HG02571 (cell line): Measurements from ENCODE around the gene LAIR2.

Source experiments
- ATAC-seq: cut with Tn5 transposase; IDR thresholded peaks from one replicate; pipeline ENCODE4 v1.9.1; 2021; ENCODE audit warnings: mild to moderate bottlenecking, moderate library complexity; ENCODE audit not compliant: unreplicated experiment

LAIR2 gene, protein sequence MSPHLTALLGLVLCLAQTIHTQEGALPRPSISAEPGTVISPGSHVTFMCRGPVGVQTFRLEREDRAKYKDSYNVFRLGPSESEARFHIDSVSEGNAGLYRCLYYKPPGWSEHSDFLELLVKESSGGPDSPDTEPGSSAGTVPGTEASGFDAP

DNA sequence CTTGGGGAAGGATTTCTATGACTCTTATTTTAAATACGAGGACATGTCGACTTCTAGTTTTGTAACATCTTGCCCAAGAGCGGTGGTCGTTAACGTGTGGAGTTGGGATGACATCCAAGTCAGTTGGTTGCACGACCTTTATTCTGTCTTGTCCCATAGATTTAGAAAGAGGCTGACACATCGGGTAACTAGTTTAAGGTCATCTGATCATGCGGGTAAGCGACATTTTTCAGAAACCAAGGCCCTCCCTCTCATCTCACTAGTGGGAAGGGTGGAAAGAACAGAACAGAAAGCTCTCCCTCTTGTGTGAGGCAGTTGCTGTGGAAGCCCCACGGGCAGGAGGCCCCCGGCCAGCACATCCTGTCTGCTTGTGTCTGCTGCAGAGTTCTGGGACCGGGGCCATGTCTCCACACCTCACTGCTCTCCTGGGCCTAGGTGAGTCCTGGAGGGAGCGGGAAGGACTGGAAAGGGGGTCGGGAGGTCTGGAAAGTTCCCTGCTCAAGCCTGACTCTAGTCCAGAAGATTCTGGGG lies at the start of gene LAIR2:
Gene LAIR2 (plus strand): TSS at position 314 of the 531 bp plus-strand sequence. CDS start 88 bp downstream, at position 402.
- ATAC-seq = no peak

DNA sequence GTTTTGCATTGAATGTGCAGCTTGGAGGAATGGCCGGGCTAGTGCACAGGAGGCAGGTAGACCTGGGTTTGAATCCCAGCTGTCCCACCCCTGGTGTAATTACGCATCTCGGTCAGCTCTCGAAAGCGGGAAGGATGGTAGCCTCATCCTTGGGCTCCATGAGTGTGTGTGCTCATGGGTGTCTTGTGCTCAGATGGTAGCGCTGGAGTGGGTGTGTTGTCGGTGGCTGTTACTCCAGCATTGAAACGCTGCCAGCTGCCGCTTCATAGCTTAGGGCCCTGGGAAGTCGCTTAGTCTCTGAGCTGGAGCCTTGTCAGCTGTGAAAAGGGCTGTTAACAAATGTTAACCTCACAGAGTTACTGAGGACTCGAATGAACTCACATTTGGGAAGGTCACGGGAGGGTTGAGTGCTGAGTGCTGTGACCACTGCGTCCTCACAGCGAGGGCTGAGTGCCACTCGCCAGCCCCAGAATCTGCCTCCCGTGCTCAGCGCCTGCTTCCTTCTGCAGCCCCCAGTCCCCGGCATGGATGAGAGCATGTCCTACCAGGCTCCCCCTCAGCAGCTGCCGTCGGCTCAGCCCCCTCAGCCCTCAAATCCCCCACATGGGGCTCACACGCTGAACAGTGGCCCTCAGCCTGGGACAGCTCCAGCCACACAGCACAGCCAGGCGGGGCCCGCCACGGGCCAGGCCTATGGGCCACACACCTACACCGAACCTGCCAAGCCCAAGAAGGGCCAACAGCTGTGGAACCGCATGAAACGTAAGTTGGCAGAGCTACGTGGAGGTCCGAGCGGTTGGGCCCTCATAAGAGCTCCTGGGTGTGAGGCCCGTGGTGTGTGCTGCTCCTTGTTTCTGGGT lies 48.5 kb upstream of the LAIR2 start:
- ATAC-seq = no peak

DNA sequence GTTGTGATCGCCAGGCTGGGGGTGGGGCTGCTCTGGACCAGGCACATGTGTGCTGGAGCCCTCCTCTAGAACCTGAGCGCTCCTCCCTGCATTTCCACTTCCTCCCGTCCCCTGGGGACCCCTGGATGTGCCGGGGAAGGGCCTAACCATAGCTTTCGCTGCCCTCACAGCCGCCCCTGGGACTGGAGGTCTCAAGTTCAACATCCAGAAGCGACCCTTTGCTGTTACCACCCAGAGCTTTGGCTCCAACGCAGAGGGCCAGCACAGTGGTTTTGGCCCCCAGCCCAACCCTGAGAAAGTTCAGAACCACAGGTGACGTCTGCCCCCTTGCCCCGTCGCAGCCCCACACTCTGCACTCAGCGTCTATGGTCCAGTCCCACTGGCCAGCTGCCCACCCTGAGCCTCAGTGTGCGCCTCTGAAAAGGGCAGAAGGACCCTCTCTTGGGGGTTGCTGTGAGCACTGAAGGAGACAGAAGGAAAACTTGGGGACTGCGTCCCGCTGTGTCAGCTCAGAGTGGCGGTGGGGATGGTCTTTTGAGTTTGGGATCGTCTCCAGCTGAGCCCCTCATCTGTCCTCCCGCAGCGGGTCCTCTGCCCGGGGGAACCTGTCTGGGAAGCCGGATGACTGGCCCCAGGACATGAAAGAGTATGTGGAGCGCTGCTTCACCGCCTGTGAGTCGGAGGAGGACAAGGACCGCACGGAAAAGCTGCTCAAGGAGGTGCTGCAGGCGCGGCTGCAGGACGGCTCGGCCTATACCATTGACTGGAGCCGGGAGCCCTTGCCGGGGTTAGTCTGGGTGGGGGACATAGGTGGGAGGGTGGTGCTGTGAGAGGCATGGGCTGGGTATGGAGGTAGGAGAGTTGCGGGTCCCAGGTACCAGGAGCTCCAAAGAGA lies 47.6 kb upstream of the LAIR2 start:
- no peak for ATAC-seq

DNA sequence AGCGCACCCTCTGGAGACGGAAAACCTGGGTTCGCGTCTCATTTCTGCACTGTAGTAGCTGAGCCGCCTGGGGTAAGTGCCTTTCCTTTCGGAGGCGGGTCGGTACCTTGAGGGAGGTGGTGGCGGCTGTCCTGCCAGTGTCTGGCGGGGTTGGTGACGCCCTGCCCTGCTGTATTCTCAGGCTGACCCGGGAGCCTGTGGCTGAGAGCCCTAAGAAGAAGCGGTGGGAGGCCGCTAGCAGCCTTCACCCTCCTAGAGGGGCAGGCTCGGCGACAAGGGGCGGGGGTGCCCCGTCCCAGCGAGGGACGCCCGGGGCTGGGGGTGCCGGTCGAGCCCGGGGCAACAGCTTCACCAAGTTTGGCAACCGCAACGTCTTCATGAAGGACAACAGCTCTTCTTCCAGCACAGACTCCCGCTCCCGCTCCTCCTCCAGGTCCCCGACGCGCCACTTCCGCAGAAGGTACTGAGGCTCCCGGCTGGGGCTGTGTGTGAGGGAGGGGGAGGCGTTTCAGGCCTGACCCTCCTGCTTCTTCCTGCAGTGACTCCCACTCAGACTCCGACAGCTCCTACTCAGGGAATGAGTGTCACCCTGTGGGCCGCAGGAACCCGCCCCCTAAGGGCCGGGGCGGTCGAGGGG lies 46.7 kb upstream of the LAIR2 start:
- ATAC-seq = no peak

DNA sequence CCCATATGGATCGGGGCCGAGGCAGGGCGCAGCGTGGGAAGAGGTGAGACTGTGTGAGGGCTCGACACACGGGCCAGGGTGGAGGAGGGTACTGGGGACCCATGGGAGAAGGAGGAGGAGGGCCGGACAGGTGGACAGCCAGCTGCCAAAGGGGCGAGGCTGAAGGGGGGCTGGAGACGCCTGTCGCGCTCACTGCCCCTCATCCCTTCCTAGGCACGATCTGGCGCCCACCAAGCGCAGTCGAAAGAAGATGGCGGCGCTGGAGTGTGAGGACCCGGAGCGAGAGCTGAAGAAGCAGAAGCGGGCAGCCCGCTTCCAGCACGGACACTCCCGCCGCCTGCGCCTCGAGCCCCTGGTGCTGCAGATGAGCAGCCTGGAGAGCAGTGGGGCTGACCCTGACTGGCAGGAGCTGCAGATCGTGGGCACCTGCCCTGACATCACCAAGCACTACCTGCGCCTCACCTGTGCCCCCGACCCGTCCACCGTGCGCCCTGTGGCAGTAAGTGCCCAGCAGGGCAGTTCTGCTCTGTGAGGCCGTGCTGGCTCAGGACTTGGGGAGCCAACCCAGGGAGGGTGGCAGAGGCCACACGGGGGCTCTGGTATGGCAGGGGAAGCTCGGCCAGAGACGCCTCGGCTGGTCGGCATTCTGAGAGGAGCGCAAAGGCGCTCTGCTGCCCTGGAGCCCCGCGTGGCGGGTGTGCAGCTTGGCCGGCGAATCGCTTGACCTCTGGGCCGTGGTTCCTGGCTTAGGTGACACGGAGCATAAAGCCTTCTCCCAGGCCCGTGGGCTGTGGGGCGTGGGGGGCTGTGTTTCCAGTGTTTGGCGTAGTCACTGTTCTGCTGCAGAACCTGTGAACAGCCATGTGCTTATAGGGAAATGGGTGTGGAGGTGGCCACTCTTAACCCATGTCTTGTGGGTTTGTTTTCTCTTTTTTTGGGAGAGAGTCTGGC lies 45.9 kb upstream of the LAIR2 start:
- ATAC-seq = no peak

DNA sequence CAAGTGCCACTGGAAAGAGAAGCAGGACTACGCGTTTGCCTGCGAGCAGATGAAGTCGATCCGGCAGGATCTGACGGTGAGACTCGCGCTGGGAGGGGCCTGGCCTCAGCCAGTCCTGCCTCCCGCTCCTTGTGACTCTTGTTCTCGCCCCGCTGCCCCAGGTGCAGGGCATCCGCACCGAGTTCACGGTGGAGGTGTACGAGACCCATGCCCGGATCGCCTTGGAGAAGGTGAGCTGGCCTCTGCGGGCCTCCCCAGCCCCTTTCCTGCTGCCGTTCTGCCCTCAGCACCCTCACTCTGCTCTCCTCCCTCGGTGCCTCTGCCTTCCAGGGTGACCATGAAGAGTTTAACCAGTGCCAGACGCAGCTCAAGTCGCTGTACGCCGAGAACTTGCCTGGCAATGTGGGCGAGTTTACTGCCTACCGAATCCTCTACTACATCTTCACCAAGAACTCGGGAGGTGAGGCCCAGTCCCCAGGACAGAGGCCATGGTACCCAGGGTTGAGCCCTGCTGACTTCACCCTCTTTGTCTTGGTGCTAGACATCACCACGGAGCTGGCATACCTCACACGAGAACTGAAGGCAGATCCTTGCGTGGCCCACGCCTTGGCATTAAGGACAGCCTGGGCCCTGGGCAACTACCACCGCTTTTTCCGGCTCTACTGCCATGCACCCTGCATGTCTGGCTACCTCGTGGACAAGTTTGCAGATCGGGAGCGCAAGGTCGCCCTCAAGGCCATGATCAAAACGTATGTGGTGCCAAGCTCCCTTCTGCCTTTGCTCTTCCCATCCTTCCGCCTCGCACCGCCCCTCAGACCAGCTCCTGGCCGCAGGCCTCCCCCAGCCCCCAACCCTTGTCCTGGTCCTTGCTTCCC lies 44.6 kb upstream of the LAIR2 start:
- no peak for ATAC-seq

DNA sequence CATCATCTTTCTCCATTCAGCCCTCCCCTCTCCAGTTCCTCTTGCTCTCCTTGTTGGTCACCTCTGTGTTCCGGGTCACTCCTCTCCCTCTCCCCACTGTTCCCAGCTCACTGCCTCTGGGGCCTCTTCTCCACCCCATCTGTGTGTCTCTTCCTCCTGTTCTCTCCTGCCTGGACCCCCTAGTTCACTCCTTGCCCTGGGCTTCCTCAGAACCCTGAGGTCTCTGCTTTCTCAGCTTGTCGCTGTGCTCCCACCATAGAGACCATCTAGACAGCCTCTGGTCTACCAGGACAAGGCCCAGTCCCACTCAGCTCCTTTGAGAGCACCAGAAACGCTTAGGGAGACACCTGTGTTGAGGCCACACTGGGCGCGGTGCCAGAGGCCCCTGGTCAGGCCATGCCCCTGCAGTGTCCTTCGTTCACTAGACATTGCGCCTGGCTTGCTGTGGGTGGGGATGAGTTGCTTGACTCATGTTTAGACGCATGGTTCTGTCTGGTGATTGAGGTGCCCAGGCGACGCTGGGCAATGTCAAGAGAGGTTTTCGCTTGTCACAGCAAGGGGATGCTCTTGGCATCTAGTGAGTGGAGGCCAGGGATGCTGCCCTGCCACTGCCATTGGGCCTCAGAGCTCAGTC lies 43.9 kb upstream of the LAIR2 start:
- ATAC-seq = no peak

DNA sequence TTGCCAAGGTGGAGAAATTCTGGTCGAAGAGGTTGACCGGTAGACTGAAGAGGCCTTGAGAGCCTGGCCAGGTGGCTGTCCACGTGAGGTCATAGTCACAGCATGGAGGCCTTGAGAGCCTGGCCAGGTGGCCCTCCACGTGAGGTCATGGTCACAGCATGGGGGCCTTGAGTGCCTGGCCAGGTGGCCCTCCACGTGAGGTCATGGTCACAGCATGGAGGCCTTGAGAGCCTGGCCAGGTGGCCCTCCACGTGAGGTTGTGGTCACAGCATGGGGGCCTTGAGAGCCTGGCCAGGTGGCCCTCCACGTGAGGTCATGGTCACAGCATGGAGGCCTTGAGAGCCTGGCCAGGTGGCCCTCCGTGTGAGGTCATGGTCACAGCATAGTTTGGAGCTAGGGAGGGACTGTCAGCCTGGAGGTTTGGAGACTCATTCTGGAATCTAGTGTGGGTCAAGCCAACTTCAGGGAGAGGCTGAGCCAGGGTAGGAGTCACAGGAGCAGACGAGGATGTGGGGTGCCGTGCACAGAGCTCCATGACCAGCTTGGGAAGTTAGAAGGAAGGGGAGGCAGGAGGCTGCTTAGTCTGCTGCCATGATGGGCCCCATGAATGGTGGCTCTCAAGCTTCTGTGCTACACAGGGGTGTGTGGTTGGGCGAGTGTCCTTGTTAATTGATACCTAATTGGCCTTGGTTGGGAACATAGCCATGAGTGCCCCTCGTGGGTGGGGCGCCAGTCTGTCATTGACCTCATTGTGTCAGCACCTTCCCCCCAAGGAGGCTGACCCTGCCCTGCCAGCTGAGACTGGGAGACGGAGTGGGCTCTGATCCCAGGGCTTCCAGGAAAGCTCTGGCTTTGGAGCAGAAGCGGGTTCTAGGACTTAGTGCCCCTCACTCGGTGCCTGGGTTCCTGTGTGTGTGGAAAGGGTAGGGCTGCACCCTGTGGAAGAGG lies 43.1 kb upstream of the LAIR2 start:
- no peak for ATAC-seq

DNA sequence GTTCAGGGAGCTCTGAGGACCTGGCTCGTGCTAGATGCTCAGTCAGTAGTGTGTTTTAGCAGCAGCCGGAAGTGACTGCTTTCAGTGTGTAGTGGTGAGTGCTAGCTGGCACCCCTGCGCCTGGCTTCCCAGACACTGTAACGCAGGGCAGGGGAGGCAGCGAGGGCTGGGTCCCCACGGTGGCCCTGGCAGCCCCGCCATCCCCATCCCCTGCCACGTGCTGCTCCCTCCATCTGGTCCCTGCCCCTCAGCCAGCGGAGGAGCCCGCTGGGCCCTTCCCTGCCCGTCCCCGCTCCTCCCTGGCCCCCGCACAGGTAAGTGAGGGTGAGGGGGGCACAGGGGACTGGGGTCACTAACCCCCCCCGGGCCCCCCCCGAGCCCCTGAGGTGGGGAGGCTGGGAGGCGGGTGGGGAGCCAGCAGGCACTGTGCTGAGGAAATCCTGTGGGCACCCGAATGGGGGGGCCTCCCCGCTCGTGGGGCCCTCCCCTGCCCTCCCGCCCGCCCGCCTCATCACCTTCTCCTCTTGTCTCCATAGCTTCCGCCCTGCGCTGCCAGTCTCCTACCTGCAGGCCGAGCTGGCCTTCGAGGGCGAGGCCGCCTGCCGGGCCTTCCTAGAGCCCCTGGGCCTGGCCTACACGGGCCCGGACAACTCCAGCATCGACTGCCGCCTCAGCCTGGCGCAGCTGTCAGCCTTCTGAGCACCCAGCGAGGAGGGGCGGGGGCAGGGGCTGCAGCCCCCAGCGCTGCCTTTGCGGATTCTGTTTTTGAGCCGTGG lies 42.2 kb upstream of the LAIR2 start:
- no peak for ATAC-seq

DNA sequence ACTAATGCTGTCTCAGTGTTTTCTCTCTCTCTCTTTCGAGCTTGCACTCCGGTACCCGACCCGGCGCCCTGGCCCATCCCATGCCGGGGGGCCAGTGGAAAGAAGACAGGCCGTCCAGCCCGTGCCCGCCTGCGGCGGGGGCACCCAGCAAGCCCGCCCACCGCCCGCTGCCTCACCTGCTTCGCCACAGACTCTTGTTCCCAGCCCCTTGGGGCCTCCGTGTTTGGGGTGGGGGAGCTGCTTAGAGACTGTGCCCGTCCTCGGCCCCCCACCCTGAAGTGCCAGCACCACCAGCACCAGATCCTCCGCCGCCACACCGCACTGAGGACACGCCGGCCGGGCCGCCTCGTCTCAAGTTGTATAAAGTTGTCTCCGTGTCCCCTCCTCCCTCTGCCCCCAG lies 41.4 kb upstream of the LAIR2 start:
- ATAC-seq = no peak

DNA sequence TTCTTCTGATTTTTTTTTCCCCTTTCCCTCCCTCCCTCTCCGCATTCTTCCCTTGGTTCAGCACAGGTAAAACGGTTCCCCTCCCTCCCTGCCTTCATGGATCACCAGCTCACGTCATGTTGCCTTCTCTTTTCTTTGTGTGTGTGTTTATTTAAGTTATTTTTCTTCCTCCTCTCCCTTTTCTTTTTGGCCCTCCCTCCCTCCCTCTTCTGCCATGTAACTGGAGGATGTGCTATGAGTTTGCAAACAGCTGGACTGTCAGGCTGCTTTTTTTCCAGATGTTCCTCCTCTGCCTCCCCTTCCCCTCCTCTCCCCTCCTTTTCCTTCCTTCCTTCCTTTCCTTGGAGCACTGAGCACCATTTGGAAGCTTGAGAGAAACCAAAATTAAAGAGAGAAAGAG lies 41.0 kb upstream of the LAIR2 start:
- no peak for ATAC-seq

DNA sequence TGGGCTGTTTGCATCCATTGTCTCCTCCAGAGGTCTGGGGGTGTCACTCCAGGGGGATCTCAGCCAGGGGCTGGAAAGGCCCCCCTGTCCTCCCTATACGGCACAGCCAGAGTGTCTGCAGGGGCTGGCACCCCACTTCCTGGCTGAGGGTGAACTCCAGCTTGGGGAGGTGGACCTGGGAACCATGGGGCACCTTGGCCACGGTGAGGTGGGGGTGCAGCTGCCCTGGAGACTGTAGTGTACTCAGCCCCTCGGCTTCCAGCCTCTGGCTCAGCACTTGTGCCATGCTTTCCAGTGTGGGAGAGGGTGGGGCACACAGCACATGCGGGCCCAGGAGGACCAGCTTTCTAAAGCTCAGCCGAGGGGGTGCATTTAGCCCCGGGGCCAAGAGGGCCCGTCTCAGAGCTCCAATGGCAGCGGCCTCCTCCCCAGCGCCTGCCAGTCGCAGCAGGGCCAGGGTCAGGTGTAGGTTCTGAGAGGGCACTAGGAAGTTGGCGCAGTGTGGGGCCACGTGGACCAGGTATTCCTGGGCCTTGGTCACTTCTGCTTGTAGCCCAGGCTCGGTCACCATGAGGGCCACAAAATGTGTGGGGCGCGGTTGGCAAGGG lies 40.5 kb upstream of the LAIR2 start:
- ATAC-seq = no peak

DNA sequence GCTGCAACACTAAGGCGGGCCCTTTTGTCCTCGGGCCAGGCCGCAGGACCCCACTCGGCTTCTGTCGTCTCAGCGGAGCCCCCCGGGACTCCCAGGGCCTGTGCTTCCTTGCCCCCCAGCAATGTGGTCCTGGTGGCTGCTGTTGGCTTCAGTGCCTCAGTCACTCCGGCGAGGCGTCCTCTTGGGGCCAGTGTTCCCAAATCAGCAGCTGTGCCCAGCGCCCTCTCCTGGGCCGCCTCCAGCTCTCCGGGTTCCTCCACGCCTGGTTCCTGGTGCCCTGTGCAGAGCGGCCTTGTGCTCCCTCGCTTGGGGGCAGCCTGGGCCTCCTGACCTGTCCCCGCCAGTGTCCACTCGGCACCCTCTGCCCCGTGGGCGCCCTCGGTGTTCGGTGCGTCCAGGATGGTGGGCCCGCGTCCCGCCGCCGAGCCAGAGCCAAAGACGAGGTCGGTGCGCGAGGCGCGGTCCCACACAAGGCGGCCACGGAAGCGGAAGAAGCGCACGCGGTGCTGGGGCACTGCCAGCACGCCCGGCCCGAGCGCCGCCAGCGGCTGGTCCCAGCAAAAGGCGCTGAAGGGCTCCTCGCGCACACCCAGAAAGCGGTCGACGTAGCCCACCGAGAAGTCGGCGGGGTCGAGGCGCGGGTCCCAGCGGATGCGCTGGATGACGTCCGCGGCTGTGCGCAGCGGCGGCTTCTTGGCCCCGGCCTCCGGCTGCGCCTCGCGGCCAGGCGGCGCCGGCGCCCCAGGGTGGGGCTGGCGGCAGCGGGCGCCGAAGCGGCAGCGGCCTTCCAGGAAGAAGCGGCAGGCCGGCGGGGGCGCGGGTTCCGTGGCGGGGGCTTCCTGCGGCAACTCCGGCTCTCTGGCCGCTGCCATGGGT lies 39.7 kb upstream of the LAIR2 start:
- no peak for ATAC-seq

DNA sequence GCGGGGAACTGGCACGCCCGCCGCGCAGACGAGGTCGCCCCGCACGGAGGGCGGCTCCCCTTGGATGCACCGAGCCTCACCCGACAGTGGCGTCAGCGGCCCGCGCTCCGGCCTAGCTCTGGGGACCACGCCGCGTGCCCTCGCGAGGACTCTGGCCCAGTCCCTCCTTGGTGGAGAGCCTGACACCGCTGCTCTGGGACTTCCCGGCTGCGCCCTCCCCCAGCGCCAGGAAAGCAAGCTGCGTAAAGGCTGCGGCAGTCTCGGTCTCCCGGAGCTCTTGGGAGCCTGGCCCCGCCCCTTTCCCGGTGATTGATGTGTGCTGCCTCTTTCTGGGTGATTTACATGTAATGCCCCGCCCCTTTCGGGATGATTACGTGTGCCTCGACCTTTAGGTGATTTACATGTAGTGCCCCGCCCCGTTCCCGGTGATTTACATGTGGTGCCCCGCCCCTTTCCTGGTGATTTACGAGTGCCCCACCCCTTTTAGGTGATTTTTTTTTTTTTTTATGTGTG lies 39.0 kb upstream of the LAIR2 start, which contains the start of gene LENG9:
Gene LENG9 (minus strand): TSS at position 248 of the 513 bp plus-strand sequence. CDS start 252 bp downstream, outside the sequence.
- ATAC-seq = peak; percentile 55
